ENCODE data around the gene NUFIP2. TPM values are rescaled to one million over a fixed set of nuclear protein-coding genes. Genes with fewer than 3 reads are reported as not detected.

The NUFIP2 gene
- total RNA-seq, 4 donors from 2014 or later = 31.0 to 36.4 (median 35.6) TPM

- Histone ChIP-seq H3K4me3 (no peak overlapping the region), H3K4me1 (peaks cover 12% of the 10 kb centered on the region), H3K27ac (no peak overlapping the region), H3K36me3 (no peaks in the 10 kb centered on the region), H3K27me3 (no peaks in the 10 kb centered on the region), H3K9me3 (no peaks in the 10 kb centered on the region)
- DNase-seq (ENCODE audit: low spot score in 2 of 2) = no peak
- 90% methylated on average over 2 of the region's 2 CpGs for WGBS
- TF ChIP-seq, protein P1, sequence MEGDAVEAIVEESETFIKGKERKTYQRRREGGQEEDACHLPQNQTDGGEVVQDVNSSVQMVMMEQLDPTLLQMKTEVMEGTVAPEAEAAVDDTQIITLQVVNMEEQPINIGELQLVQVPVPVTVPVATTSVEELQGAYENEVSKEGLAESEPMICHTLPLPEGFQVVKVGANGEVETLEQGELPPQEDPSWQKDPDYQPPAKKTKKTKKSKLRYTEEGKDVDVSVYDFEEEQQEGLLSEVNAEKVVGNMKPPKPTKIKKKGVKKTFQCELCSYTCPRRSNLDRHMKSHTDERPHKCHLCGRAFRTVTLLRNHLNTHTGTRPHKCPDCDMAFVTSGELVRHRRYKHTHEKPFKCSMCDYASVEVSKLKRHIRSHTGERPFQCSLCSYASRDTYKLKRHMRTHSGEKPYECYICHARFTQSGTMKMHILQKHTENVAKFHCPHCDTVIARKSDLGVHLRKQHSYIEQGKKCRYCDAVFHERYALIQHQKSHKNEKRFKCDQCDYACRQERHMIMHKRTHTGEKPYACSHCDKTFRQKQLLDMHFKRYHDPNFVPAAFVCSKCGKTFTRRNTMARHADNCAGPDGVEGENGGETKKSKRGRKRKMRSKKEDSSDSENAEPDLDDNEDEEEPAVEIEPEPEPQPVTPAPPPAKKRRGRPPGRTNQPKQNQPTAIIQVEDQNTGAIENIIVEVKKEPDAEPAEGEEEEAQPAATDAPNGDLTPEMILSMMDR (IDR thresholded peaks at IDR 0.05) = no peak
- TF ChIP-seq POLR2AphosphoS5 (IDR thresholded peaks at IDR 0.05) (no peak), POLR2A (IDR thresholded peaks at IDR 0.05) (no peak), EP300 (IDR thresholded peaks at IDR 0.05) (no peak)
These were observed 5.1 kb upstream of the NUFIP2 start for GRCh38 chr17:29299031-29299430.

DNA sequence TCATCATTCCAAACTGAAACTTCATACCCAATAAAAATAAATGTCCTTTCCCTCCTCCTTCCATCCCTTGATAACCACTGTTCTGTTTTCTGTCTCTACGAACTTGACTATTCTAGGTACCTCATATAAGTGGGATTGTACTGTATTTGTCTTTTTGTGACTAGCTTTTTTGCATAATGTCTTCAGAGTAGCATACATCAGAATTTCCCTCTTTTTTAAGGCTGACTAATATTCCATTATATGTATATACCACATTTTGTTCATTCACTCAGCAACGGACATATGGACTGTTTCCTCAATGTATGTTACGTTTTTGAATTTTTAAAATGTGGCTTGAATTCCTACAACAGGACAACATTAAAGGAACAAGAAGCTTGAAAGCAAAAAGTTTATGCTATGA, 1.5 kb upstream of the NUFIP2 start:
- Histone ChIP-seq H3K36me3 (no peaks in the 10 kb centered on the region), H3K27ac (no peak overlapping the region), H3K9me3 (no peaks in the 10 kb centered on the region), H3K27me3 (no peaks in the 10 kb centered on the region), H3K4me1 (peaks cover 30% of the 10 kb centered on the region), H3K4me3 (no peak overlapping the region)
- TF ChIP-seq POLR2AphosphoS5 (IDR thresholded peaks at IDR 0.05) = no peak
- no peak for TF ChIP-seq EP300 (IDR thresholded peaks at IDR 0.05)
- TF ChIP-seq POLR2A (IDR thresholded peaks at IDR 0.05) = no peak
- DNase-seq (ENCODE audit: low spot score in 2 of 2) = no peak
- over 99% methylated on average over 3 of the region's 3 CpGs for WGBS

GRCh38 chr17:29294580-29294900, 592 bp upstream of the NUFIP2 start:
- WGBS = 0% methylated on average over 2 of the region's 2 CpGs
- H3K27ac ChIP-seq = peak overlapping the region; percentile 94
- no peak for DNase-seq (ENCODE audit: low spot score in 2 of 2)
- peak overlapping the region; percentile 73 for H3K4me3 ChIP-seq
- no peak for TF ChIP-seq POLR2A (IDR thresholded peaks at IDR 0.05)
- no peak for TF ChIP-seq POLR2AphosphoS5 (IDR thresholded peaks at IDR 0.05)
- TF ChIP-seq EP300 (IDR thresholded peaks at IDR 0.05) = no peak
- TF ChIP-seq, protein P1 (IDR thresholded peaks at IDR 0.05) = no peak
- peaks cover 39% of the 10 kb centered on the region for H3K4me1 ChIP-seq
- no peaks in the 10 kb centered on the region for H3K9me3 ChIP-seq
- H3K27me3 ChIP-seq = no peaks in the 10 kb centered on the region
- peaks cover 7% of the 10 kb centered on the region for H3K36me3 ChIP-seq

DNA sequence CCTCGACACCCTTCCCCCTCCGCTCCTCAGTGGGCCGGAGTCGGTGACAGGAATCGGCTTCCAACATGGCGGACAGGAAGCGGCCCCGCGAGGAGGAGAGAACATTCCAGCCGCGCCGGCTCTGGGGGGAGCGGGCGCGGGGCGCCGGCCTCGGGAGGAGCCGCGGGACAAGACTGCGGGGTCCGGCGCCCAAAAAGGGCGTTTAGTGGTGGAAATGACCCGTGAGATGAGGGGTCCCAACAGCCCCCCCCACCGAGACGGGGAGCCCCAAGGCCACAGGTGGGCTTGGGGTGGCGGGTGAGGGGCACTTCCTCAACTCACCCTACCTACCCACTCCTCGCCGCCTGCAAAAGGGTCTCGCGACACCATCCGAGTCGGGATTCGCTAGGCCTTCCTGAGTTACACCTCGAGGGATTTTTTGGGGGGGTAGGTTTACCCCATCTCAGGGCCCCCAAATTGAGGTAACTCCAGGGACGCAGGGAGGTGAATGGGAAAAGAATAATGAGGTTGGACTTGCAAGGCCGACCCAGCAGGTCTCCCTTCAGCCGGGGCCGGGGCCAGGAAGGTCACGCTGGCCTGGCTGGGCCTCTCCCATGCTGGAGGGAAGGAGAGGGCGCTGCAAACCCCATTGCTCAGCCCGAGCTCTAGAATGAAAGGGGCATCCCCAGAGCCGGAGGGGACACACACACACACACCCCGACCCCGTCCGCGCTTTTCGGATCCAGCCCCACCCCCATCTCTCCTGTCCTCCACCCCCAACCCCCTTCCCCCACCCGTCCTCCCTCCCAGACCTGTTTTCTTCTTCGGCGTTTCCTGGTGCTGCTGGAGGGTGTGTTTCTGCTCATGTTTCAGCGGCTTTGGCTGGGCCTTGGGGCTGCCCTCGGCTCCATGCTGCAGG, 707 bp downstream of the NUFIP2 start:
- under 1% methylated on average over 29 of the region's 54 CpGs for WGBS
- no peak for TF ChIP-seq POLR2AphosphoS5 (IDR thresholded peaks at IDR 0.05)
- no peak for TF ChIP-seq POLR2A (IDR thresholded peaks at IDR 0.05)
- no peak for TF ChIP-seq EP300 (IDR thresholded peaks at IDR 0.05)
- TF ChIP-seq, protein P1 (IDR thresholded peaks at IDR 0.05) = no peak

GRCh38 chr17:29292071-29292991, 1.6 kb downstream of the NUFIP2 start:
- peaks cover 58% of the 10 kb centered on the region for H3K4me1 ChIP-seq
- H3K27me3 ChIP-seq = no peaks in the 10 kb centered on the region
- 1% methylated on average over 18 of the region's 77 CpGs for whole genome bisulfite sequencing
- peak overlapping the region; percentile 94 for H3K27ac ChIP-seq
- peaks cover 12% of the 10 kb centered on the region for H3K36me3 ChIP-seq
- TF ChIP-seq POLR2AphosphoS5 (IDR thresholded peaks at IDR 0.05) (no peak), POLR2A (IDR thresholded peaks at IDR 0.05) (peak in 1 of 2 donors; percentile 17)
- peak; percentile 87 to 88 for DNase-seq (ENCODE audit: low spot score in 2 of 2)
- no peaks in the 10 kb centered on the region for H3K9me3 ChIP-seq
- peak overlapping the region; percentile 73 for H3K4me3 ChIP-seq

More for the DNA sequence above, 707 bp downstream of the NUFIP2 start:
- Histone ChIP-seq H3K27me3 (no peaks in the 10 kb centered on the region), H3K4me1 (peaks cover 50% of the 10 kb centered on the region), H3K36me3 (peaks cover 7% of the 10 kb centered on the region), H3K9me3 (no peaks in the 10 kb centered on the region), H3K4me3 (peak overlapping the region; percentile 73), H3K27ac (peak overlapping the region; percentile 94)
- peak; percentile 84 to 86 for DNase-seq (ENCODE audit: low spot score in 2 of 2)

Data from suprapubic skin (tissue), 4 donors.